Dedifferentiated amniotic fluid mesenchymal stem cell (primary cell): ENCODE results near the gene ISG15.

ENCODE experiments used
- DNase-seq: peaks from one replicate; pipeline ENCODE4 v3.0.0-alpha.2; 2016; ENCODE audit errors: extremely low spot score

Gene ISG15

GRCh38 chr1:1061682-1062345, 48.5 kb downstream of the ISG15 start:
- no peak for DNase-seq

GRCh38 chr1:1062348-1063163, 49.3 kb downstream of the ISG15 start:
- DNase-seq = no peak

GRCh38 chr1:1063261-1063944, 50.1 kb downstream of the ISG15 start:
- DNase-seq = no peak
